PC-9 (cell line): Measurements from ENCODE around the gene PHC2. TPM values are rescaled to one million over a fixed set of nuclear protein-coding genes. Genes with fewer than 3 reads are reported as not detected.

Experiments used
- BruUV-seq: library from RNA; stranded (reverse); fragments of 400-500 nt; replicated peaks from 2 replicates; lab custom pipeline; 2021; lab: Mats Ljungman, UMichigan
- CTCF ChIA-PET: fragments of 300-600 bp; sonication (Branson Sonifier 250); formaldehyde crosslinking; loops from one replicate; lab custom pipeline; 2022; ENCODE audit warnings: antibody characterized with exemption; lab: Charles Lee
- POLR2A ChIA-PET: fragments of 300-600 bp; sonication (Branson Sonifier 250); formaldehyde crosslinking; loops from one replicate; lab custom pipeline; 2022; ENCODE audit warnings: antibody characterized with exemption; ENCODE audit not compliant: unreplicated experiment; lab: Charles Lee
- DNase-seq, 2 experiments: peaks; one replicate each; pipeline versions ENCODE4 v3.0.0 to v3.0.0-alpha.2; 2015 to 2022; ENCODE audit warnings: mixed read lengths in 1 of 2
- H2AFZ ChIP-seq: fragments of 200-600 bp; sonication (generic); 2 replicates; pipeline ENCODE4 v1.8.1; 2017; ENCODE audit warnings: antibody characterized with exemption
- H3F3A ChIP-seq: fragments of 200-600 bp; sonication (generic); 2 replicates; pipeline ENCODE4 v1.8.1; 2017; ENCODE audit warnings: antibody characterized with exemption, mild to moderate bottlenecking, low read depth; ENCODE audit not compliant: insufficient read depth
- H3K27ac ChIP-seq: fragments of 200-600 bp; sonication (generic); 2 replicates; pipeline ENCODE4 v1.6.1; 2016; ENCODE audit warnings: mixed run types
- H3K27me3 ChIP-seq: fragments of 200-600 bp; sonication (generic); 2 replicates; pipeline ENCODE4 v1.6.1; 2016; ENCODE audit warnings: low read depth, mixed run types; ENCODE audit not compliant: insufficient read depth
- H3K36me3 ChIP-seq: fragments of 200-600 bp; sonication (generic); 2 replicates; pipeline ENCODE4 v1.6.1; 2016; ENCODE audit warnings: low read depth, mixed run types
- H3K4me1 ChIP-seq: fragments of 200-600 bp; sonication (generic); replicated peaks from 2 replicates; pipeline ENCODE4 v1.6.1; 2016; ENCODE audit warnings: mixed run types; ENCODE audit not compliant: insufficient read depth
- H3K4me2 ChIP-seq: fragments of 200-600 bp; sonication (generic); 2 replicates; pipeline ENCODE4 v1.6.1; 2017; ENCODE audit warnings: mixed run types
- H3K4me3 ChIP-seq: fragments of 200-600 bp; sonication (generic); 2 replicates; pipeline ENCODE4 v1.6.1; 2016; ENCODE audit warnings: mixed run types
- H3K79me2 ChIP-seq: fragments of 200-600 bp; sonication (generic); 2 replicates; pipeline ENCODE4 v1.6.1; 2017; ENCODE audit warnings: low read depth, mixed run types
- H3K9me2 ChIP-seq: fragments of 200-600 bp; sonication (generic); 2 replicates; pipeline ENCODE4 v1.8.1; 2017; ENCODE audit warnings: mild to moderate bottlenecking; ENCODE audit not compliant: insufficient read depth
- H3K9me3 ChIP-seq: fragments of 200-600 bp; sonication (generic); 2 replicates; pipeline ENCODE4 v1.8.1; 2016; ENCODE audit warnings: low read depth; ENCODE audit not compliant: insufficient read depth
- H4K20me1 ChIP-seq: fragments of 200-600 bp; sonication (generic); 2 replicates; pipeline ENCODE4 v1.8.1; 2017; ENCODE audit not compliant: insufficient read depth
- CTCF ChIP-seq: fragments of 200-600 bp; sonication (generic); conservative IDR thresholded peaks from 2 replicates; pipeline ENCODE4 v1.6.1; 2017; ENCODE audit warnings: mixed run types, antibody characterized with exemption, mild to moderate bottlenecking, moderate library complexity
- EZH2 ChIP-seq: fragments of 200-600 bp; sonication (generic); IDR thresholded peaks from 2 replicates; pipeline ENCODE4 v1.8.0; 2017; ENCODE audit warnings: antibody characterized with exemption, low read depth
- intact Hi-C: fragments of 100-400 bp; cut with micrococcal nuclease; formaldehyde crosslinking; loops from one replicate; pipeline ENCODE4 v1.10.0; 2022; ENCODE audit not compliant: unreplicated experiment
- total RNA-seq: library from RNA; stranded (reverse); gene quantifications from 2 replicates; pipeline ENCODE4 v1.2.3, GENCODE V29; 2021

Gene PHC2
- total RNA-seq, 1 experiment from 2014 or later, result 48.1 TPM

- H3K27me3 ChIP-seq, result no peaks in the 10 kb centered on the region
- H3F3A ChIP-seq, result peaks cover 34% of the 10 kb centered on the region
- POLR2A ChIA-PET, result no interaction called here
- intact Hi-C loops, result loop anchor here (5.0 kb wide), 1 partner anchor 53 kb away; no protein-coding TSS in a partner anchor
- no peaks in the 10 kb centered on the region; the same call in 1 of the 2 replicates for H4K20me1 ChIP-seq
- H3K4me1 ChIP-seq, result peaks cover 61% of the 10 kb centered on the region
- H2AFZ ChIP-seq, result peak overlapping the region; percentile 89
- no peaks in the 10 kb centered on the region for H3K9me3 ChIP-seq
- H3K4me3 ChIP-seq, result peak overlapping the region; percentile 86
- no peak for DNase-seq
- no peaks in the 10 kb centered on the region for H3K9me2 ChIP-seq
- no TSS peak for BruUV-seq
- TF ChIP-seq EZH2, result no peak
- no peak; the same call in 1 of the 2 replicates for TF ChIP-seq CTCF
- CTCF ChIA-PET, result interaction anchor here (0.6 kb wide), 1 partner anchor 63 kb away, joined by 4 read pairs; no protein-coding TSS in a partner anchor
- no peaks in the 10 kb centered on the region for H3K36me3 ChIP-seq
- peaks cover 34% of the 10 kb centered on the region for H3K79me2 ChIP-seq
- H3K27ac ChIP-seq, result no peak overlapping the region
- H3K4me2 ChIP-seq, result peak overlapping the region; percentile 92
Observed at GRCh38 chr1:33429856-33430691, 821 bp downstream of the PHC2 start.

GRCh38 chr1:33429332-33429731 is 1.6 kb downstream of the PHC2 start:
- peak overlapping the region; percentile 92 for H3K4me2 ChIP-seq
- POLR2A ChIA-PET, result no interaction called here
- H3K9me2 ChIP-seq, result no peaks in the 10 kb centered on the region
- H3K4me3 ChIP-seq, result peak overlapping the region; percentile 86
- H3K4me1 ChIP-seq, result peaks cover 60% of the 10 kb centered on the region
- H3K79me2 ChIP-seq, result peaks cover 38% of the 10 kb centered on the region
- no peak for DNase-seq
- TF ChIP-seq EZH2 (no peak), CTCF (no peak)
- H3K27me3 ChIP-seq, result no peaks in the 10 kb centered on the region
- H2AFZ ChIP-seq, result no peak overlapping the region
- H4K20me1 ChIP-seq, result no peaks in the 10 kb centered on the region; the same call in 1 of the 2 replicates
- H3F3A ChIP-seq, result peaks cover 27% of the 10 kb centered on the region
- intact Hi-C loops, result no loop called here
- no peaks in the 10 kb centered on the region for H3K36me3 ChIP-seq
- CTCF ChIA-PET, result no interaction called here
- H3K27ac ChIP-seq, result no peak overlapping the region
- no peaks in the 10 kb centered on the region for H3K9me3 ChIP-seq
- BruUV-seq, result TSS peak; percentile 28

- no peaks in the 10 kb centered on the region for H3K36me3 ChIP-seq
- CTCF ChIA-PET, result no interaction called here
- TF ChIP-seq CTCF, result no peak
- no peak for TF ChIP-seq EZH2
- no peaks in the 10 kb centered on the region for H3K27me3 ChIP-seq
- no peaks in the 10 kb centered on the region for H3K9me3 ChIP-seq
- H3K4me3 ChIP-seq, result peak overlapping the region; percentile 86; the same call in 1 of the 2 replicates
- peak overlapping the region; percentile 92 for H3K4me2 ChIP-seq
- H3K79me2 ChIP-seq, result peaks cover 38% of the 10 kb centered on the region
- peaks cover 20% of the 10 kb centered on the region for H3F3A ChIP-seq
- BruUV-seq, result no TSS peak
- H4K20me1 ChIP-seq, result no peaks in the 10 kb centered on the region; the same call in 1 of the 2 replicates
- peaks cover 56% of the 10 kb centered on the region for H3K4me1 ChIP-seq
- POLR2A ChIA-PET, result no interaction called here
- H3K27ac ChIP-seq, result no peak overlapping the region
- intact Hi-C loops, result no loop called here
- no peaks in the 10 kb centered on the region for H3K9me2 ChIP-seq
- H2AFZ ChIP-seq, result no peak overlapping the region
- no peak for DNase-seq
Observed at GRCh38 chr1:33428661-33429060, 2.2 kb downstream of the PHC2 start.
